K562 (cell line): ENCODE results near the gene MRPL16. TPM values are rescaled to one million over a fixed set of nuclear protein-coding genes. Genes with fewer than 3 reads are reported as not detected.

Experiments
- ATAC-seq: fragments of 200-7000 bp; cut with Tn5 transposase; 3 replicates; pipeline ENCODE4 v1.9.1; 2020; ENCODE audit warnings: moderate library complexity
- BruUV-seq: library from RNA; stranded (reverse); fragments of 400-500 nt; replicated peaks from 2 replicates; lab custom pipeline; 2021; lab: Mats Ljungman, UMichigan
- CTCF ChIA-PET: fragments of 300-600 bp; formaldehyde crosslinking; extraction: SDS; loops from one replicate; lab custom pipeline; 2021; ENCODE audit warnings: low intra/inter-chr PET ratio; lab: Yijun Ruan, JAX
- POLR2A ChIA-PET: fragments of 300-600, 350-650 bp; sonication (Branson Sonifier 250); formaldehyde crosslinking; extraction: SDS; loops from one replicate; lab custom pipeline; 2021; ENCODE audit warnings: antibody characterized with exemption, inconsistent platforms; lab: Yijun Ruan, JAX
- DNase-seq, 4 experiments: peaks; one replicate each; pipeline versions ENCODE4 v3.0.0 to v3.0.0-alpha.2; 2011 to 2018; ENCODE audit warnings: low spot score in 3 of 4, mixed read lengths in 3 of 4; ENCODE audit errors: extremely low read depth in 1 of 4
- FAIRE-seq: peaks from 2 replicates; lab custom pipeline; 2011; peaks lifted over from hg19 to GRCh38; lab: Jason Lieb, UNC
- H2AFZ ChIP-seq: 2 replicates; pipeline ENCODE4 v1.6.0; 2011; ENCODE audit warnings: low read depth, low read length, control low read depth, inconsistent platforms
- H3K27ac ChIP-seq: fragments of 200-600 bp; 3 replicates; pipeline ENCODE4 v1.8.0; 2011; ENCODE audit warnings: low read depth, mild to moderate bottlenecking, control low read depth, inconsistent platforms, low read length, moderate library complexity, mixed read lengths; ENCODE audit errors: extremely low read depth
- H3K27me3 ChIP-seq, 2 experiments: fragments of 300-600 bp in 1 of 2; 2 replicates in 1 of 2; 3 replicates in 1 of 2; pipeline versions ENCODE4 v1.6.0 to v1.8.0; 2011; ENCODE audit warnings: inconsistent platforms in 2 of 2, low read length in 2 of 2, mild to moderate bottlenecking in 1 of 2, mixed read lengths in 1 of 2, moderate library complexity in 1 of 2; ENCODE audit not compliant: control insufficient read depth in 2 of 2, insufficient read depth in 2 of 2
- H3K36me3 ChIP-seq: fragments of 300-600 bp; 3 replicates; pipeline ENCODE4 v1.8.0; 2011; ENCODE audit warnings: mild to moderate bottlenecking, low read length, inconsistent platforms; ENCODE audit not compliant: control insufficient read depth, insufficient read depth
- H3K4me1 ChIP-seq, 2 experiments: fragments of 200-600 bp in 1 of 2; replicated peaks in 1 of 2; 2 replicates in 1 of 2; 3 replicates in 1 of 2; pipeline versions ENCODE4 v1.5.1 to v1.8.0; 2011; ENCODE audit warnings: inconsistent platforms in 2 of 2, low read length in 2 of 2, mild to moderate bottlenecking in 1 of 2, mixed read lengths in 1 of 2, moderate library complexity in 1 of 2; ENCODE audit not compliant: control insufficient read depth in 2 of 2, insufficient read depth in 2 of 2
- H3K4me2 ChIP-seq: 2 replicates; pipeline ENCODE4 v1.6.1; 2011; ENCODE audit warnings: low read length, control low read depth, inconsistent platforms, mixed read lengths; ENCODE audit not compliant: insufficient read depth
- H3K4me3 ChIP-seq: fragments of 200-600 bp; sonication (generic), shearing (Covaris generic); 2 replicates; pipeline ENCODE4 v1.5.1; 2016; ENCODE audit warnings: control low read depth, inconsistent platforms
- H3K79me2 ChIP-seq: fragments of 200-600 bp; 3 replicates; pipeline ENCODE4 v1.8.0; 2011; ENCODE audit warnings: low read length, inconsistent platforms; ENCODE audit not compliant: control insufficient read depth, insufficient read depth
- H3K9ac ChIP-seq, 2 experiments: 2 replicates each; pipeline versions ENCODE4 v1.6.0 to v1.6.1; 2011; ENCODE audit warnings: low read depth in 2 of 2, low read length in 2 of 2, control low read depth in 1 of 2, inconsistent platforms in 1 of 2, mild to moderate bottlenecking in 1 of 2, mixed read lengths in 1 of 2; ENCODE audit not compliant: insufficient read depth in 1 of 2
- H3K9me1 ChIP-seq: one replicate; pipeline ENCODE4 v1.6.0; 2011; ENCODE audit warnings: inconsistent platforms, mild to moderate bottlenecking, low read length, moderate library complexity; ENCODE audit not compliant: control insufficient read depth, insufficient read depth
- H3K9me3 ChIP-seq: replicated peaks from 2 replicates; pipeline ENCODE4 v1.5.1; 2011; ENCODE audit warnings: low read depth, low read length, inconsistent platforms; ENCODE audit not compliant: control insufficient read depth, insufficient read depth
- H4K20me1 ChIP-seq: replicated peaks from 2 replicates; pipeline ENCODE4 v1.6.1; 2011; ENCODE audit warnings: low read length, inconsistent platforms, mixed read lengths; ENCODE audit not compliant: control insufficient read depth, insufficient read depth
- ATF7 ChIP-seq: fragments of 450-650 bp; IDR thresholded peaks from 2 replicates; pipeline ENCODE4 v1.7.1; 2014; ENCODE audit warnings: mild to moderate bottlenecking, moderate library complexity
- CEBPG ChIP-seq, 3 experiments: fragments of 200-800 bp in 1 of 3; sonication (Bioruptor generic) in 1 of 3; sonication (generic) in 1 of 3; formaldehyde crosslinking in 1 of 3; IDR thresholded peaks in 2 of 3; conservative IDR thresholded peaks in 1 of 3; 2 replicates each; pipeline versions ENCODE4 v1.6.1 to v1.8.0; 2016 to 2022; ENCODE audit warnings: missing compliant biosample characterization in 2 of 3, missing genetic modification characterization in 2 of 3, mild to moderate bottlenecking in 1 of 3, missing genetic modification reagents in 1 of 3
- GABPA ChIP-seq: fragments of 200-800 bp; sonication (Bioruptor generic); conservative IDR thresholded peaks from 2 replicates; pipeline ENCODE4 v1.6.1; 2016; ENCODE audit warnings: low read depth, missing genetic modification characterization, missing compliant biosample characterization
- KLF6 ChIP-seq: fragments of 250-450 bp; sonication (Bioruptor Pico); IDR thresholded peaks from 2 replicates; pipeline ENCODE4 v1.4.0; 2020; ENCODE audit warnings: mild to moderate bottlenecking, moderate library complexity, borderline replicate concordance
- NCOA2 ChIP-seq, 2 experiments: fragments of 450-650 bp; IDR thresholded peaks; 2 replicates each; pipeline ENCODE4 v1.6.1; 2018; ENCODE audit warnings: mild to moderate bottlenecking in 2 of 2, moderate library complexity in 1 of 2; ENCODE audit not compliant: partially characterized antibody in 2 of 2
- NEUROD1 ChIP-seq: fragments of 150-350 bp; IDR thresholded peaks from 2 replicates; pipeline ENCODE4 v1.6.1; 2014; ENCODE audit warnings: borderline replicate concordance, low read length, low read depth; ENCODE audit not compliant: partially characterized antibody
- NFATC3 ChIP-seq: fragments of 450-650 bp; IDR thresholded peaks from 2 replicates; pipeline ENCODE4 v1.6.1; 2017; ENCODE audit warnings: mild to moderate bottlenecking
- NR2C2 ChIP-seq, 2 experiments: fragments of 200-800 bp in 1 of 2; sonication (Bioruptor generic) in 1 of 2; sonication (generic) in 1 of 2; formaldehyde crosslinking in 1 of 2; IDR thresholded peaks; 2 replicates each; pipeline versions ENCODE4 v1.6.1 to v1.8.0; 2016 to 2022; ENCODE audit warnings: mild to moderate bottlenecking in 1 of 2, missing compliant biosample characterization in 1 of 2, missing genetic modification characterization in 1 of 2, missing genetic modification reagents in 1 of 2
- PHF21A ChIP-seq: fragments of 450-650 bp; IDR thresholded peaks from 2 replicates; pipeline ENCODE4 v1.6.1; 2017; ENCODE audit warnings: low read depth, borderline replicate concordance
- SP1 ChIP-seq: sonication (generic); formaldehyde crosslinking; IDR thresholded peaks from 2 replicates; pipeline ENCODE4 v1.8.1; 2022; ENCODE audit warnings: mild to moderate bottlenecking, missing genetic modification reagents
- TBL1XR1 ChIP-seq, 2 experiments: IDR thresholded peaks; 2 replicates each; pipeline ENCODE4 v1.6.1; 2012; ENCODE audit warnings: improper control_type of control experiment in 2 of 2, low read length in 2 of 2, mild to moderate bottlenecking in 1 of 2
- ZFP36 ChIP-seq: fragments of 150-350 bp; IDR thresholded peaks from 2 replicates; pipeline ENCODE4 v1.6.1; 2018; ENCODE audit warnings: low read length, low read depth; ENCODE audit not compliant: partially characterized antibody
- ZKSCAN1 ChIP-seq: fragments of 150-350 bp; IDR thresholded peaks from 2 replicates; pipeline ENCODE4 v1.6.1; 2016; ENCODE audit warnings: low read depth, low read length
- ZNF175 ChIP-seq: fragments of 200-800 bp; sonication (Bioruptor generic); IDR thresholded peaks from 2 replicates; pipeline ENCODE4 v1.6.1; 2016; ENCODE audit warnings: low read depth, mild to moderate bottlenecking, missing genetic modification characterization, missing compliant biosample characterization
- ZNF699 ChIP-seq: fragments of 250-450 bp; sonication (Bioruptor Pico); IDR thresholded peaks from 2 replicates; pipeline ENCODE4 v1.8.0; 2021; ENCODE audit warnings: mild to moderate bottlenecking, moderate library complexity; ENCODE audit not compliant: insufficient replicate concordance
- WGBS: fragments of 100-300 bp; shearing (Covaris generic); methylation state at CpG from one replicate; pipeline ENCODE4 v1.1.6; 2016; ENCODE audit warnings: low coverage, mixed read lengths; ENCODE audit not compliant: insufficient coverage; ENCODE audit errors: missing lambda C conversion rate; 5-methylcytosine and 5-hydroxymethylcytosine counted together
- in situ Hi-C: fragments of 300-500 bp; cut with MboI; formaldehyde crosslinking; loops from 4 replicates; pipeline ENCODE4 v1.15.0; 2018; ENCODE audit warnings: inconsistent platforms, mixed read lengths
- intact Hi-C: fragments of 100-400 bp; cut with micrococcal nuclease; formaldehyde crosslinking; loops from 2 replicates; pipeline ENCODE4 v1.14.2; 2022
- polyA plus RNA-seq, 8 experiments: library from polyadenylated mRNA; depleted of rRNA in 4 of 8; stranded (reverse) in 5 of 8; unstranded in 3 of 8; fragments of >200 nt; fragmentation: Nextera tagmentation in 2 of 8; fragmentation: Illumina TruSeq in 1 of 8; extraction: Ambion mirVana in 2 of 8; extraction: Trizol in 1 of 8; gene quantifications; 2 replicates each; pipeline versions ENCODE4 v1.2.1 to v1.2.3, GENCODE V29; 2011 to 2014; ENCODE audit warnings: inconsistent platforms in 1 of 8, missing spikeins in 1 of 8
- total RNA-seq, 7 experiments: library from RNA; depleted of rRNA in 6 of 7; stranded (reverse); fragments of >200 nt in 6 of 7; fragmentation: Illumina TruSeq in 2 of 7; extraction: Trizol in 2 of 7; gene quantifications; 2 replicates each; pipeline versions ENCODE4 v1.2.1 to v1.2.3, GENCODE V29; 2011 to 2021; ENCODE audit warnings: low replicate concordance in 1 of 7
- TF ChIP-seq, protein P1 (sequence below), 2 experiments: fragments of 250-450 bp in 1 of 2; fragments of 450-650 bp in 1 of 2; sonication (Bioruptor Pico) in 1 of 2; IDR thresholded peaks; 2 replicates each; pipeline versions ENCODE4 v1.6.1 to v1.8.0; 2016 to 2021; ENCODE audit warnings: mild to moderate bottlenecking in 2 of 2, moderate library complexity in 2 of 2, missing compliant biosample characterization in 1 of 2, missing genetic modification characterization in 1 of 2

Gene MRPL16
- total and polyA plus RNA-seq, 9 of the 15 experiments (the other 6 are each of a cell fraction or from before 2014, with no cell fraction given): 63.3 to 209 (median 157) TPM

DNA sequence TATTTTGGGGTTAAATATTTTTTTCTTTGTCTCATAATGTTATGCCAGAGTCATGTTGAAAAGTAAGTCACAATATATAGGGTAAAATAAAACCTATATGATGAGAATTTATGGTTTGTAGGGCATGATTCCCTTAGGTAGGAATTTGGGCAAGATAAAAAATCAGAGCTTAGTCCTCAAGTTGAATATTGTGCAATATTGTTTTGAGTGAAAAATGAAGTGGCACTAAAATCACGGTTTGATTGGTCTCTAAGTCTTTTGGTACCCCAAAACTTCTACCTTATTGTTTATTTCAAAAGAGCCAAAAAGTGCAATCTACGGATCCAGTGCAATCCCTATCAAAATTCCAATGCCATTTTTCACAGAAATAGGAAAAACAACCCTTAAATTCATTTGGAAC is 1.6 kb upstream of the MRPL16 start (continued):
- no peak for TF ChIP-seq CEBPG (CRISPR knock-in tag; IDR thresholded peaks at IDR 0.05)
- TF ChIP-seq CEBPG (tag; conservative IDR thresholded peaks at IDR 0.05 in 1 of 2, IDR thresholded peaks at IDR 0.05 in 1 of 2): peak; percentile 30 to 86; a peak in 2 of 4 replicates
- TF ChIP-seq, protein P1, sequence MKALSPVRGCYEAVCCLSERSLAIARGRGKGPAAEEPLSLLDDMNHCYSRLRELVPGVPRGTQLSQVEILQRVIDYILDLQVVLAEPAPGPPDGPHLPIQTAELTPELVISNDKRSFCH (CRISPR knock-in tag; IDR thresholded peaks at IDR 0.05): no peak
- TF ChIP-seq, protein P1 (tag; IDR thresholded peaks at IDR 0.05): no peak
- TF ChIP-seq ZNF699 (CRISPR knock-in tag): no peak
- TF ChIP-seq ZFP36: no peak
- TF ChIP-seq, all 486 proteins: peak for 2

DNA sequence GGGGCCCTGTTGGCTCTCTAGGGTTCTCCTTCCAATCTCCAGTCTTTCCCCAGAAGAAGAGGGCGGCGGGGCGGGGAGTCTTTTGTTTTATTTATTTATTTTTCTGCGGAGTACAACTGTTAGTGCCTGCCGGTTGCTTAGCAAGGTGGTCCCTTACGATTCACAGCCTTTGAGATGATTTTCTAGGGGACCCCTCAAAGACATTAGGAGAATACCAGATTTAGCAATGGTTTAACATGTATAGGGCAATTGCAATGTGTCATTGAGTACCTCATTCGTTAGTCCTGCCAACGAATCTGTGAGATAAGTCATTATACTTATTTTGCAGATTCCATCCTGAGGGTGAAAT is 307 bp upstream of the MRPL16 start:
- Histone ChIP-seq H3K79me2 (peaks cover 37% of the 10 kb centered on the region), H3K9me1 (no peaks in the 10 kb centered on the region), H3K27me3 (no peaks in the 10 kb centered on the region), H3K36me3 (peaks cover 34% of the 10 kb centered on the region), H3K4me2 (peak overlapping the region; percentile 92), H3K9me3 (no peaks in the 10 kb centered on the region), H4K20me1 (no peaks in the 10 kb centered on the region), H3K27ac (peak overlapping the region; percentile 94), H3K4me3 (peak overlapping the region; percentile 98), H3K4me1 (peaks cover 7 to 15% of the 10 kb centered on the region in 2 experiments; a peak in 4 of 5 replicates), H3K9ac (peak overlapping the region; percentile 97 to 100; a peak in 3 of 4 replicates), H2AFZ (peak overlapping the region; percentile 96)
- FAIRE-seq (no peak), ATAC-seq (no peak), DNase-seq (no peak)
- ChIA-PET POLR2A (interaction anchor here (0.8 to 2.0 kb wide), 2 partner anchors 10 to 56 kb away, joined by 3 to 12 read pairs; partner anchors contain the start of gene STX3), CTCF (interaction anchor here (0.6 to 1.2 kb wide), 2 partner anchors 57 to 307 kb away, joined by 3 to 6 read pairs; no protein-coding TSS in a partner anchor)
- intact Hi-C loops: loop anchor here (5.0 to 10.0 kb wide), 2 partner anchors 381 to 524 kb away; no protein-coding TSS in a partner anchor
- in situ Hi-C loops: no loop called here
- WGBS: 3% methylated on average over 8 of the region's 8 CpGs
- BruUV-seq: no TSS peak
- TF ChIP-seq NEUROD1: no peak
- TF ChIP-seq GABPA (tag): peak; percentile 66
- peak in 1 of 2 experiments; percentile 68 for TF ChIP-seq NCOA2 (IDR thresholded peaks at IDR 0.05; ENCODE audit: partially characterized antibody in 2 of 2)
- TF ChIP-seq ZNF175 (CRISPR knock-in tag): 0 out of 2 replicates have a peak, but pooled peaks have one; percentile 16
- TF ChIP-seq PHF21A: 0 out of 2 replicates have a peak, but pooled peaks have one; percentile 49
- no peak for TF ChIP-seq TBL1XR1 (IDR thresholded peaks at IDR 0.05; ENCODE audit: low read length in 2 of 2)
- TF ChIP-seq NR2C2 (CRISPR knock-in tag; IDR thresholded peaks at IDR 0.05): no peak
- TF ChIP-seq NR2C2 (tag; IDR thresholded peaks at IDR 0.05): peak; percentile 66
- peak; percentile 9; the same call in 1 of the 2 replicates for TF ChIP-seq SP1 (CRISPR knock-in tag)
- no peak for TF ChIP-seq ZKSCAN1
- 0 out of 2 replicates have a peak, but pooled peaks have one; percentile 13 for TF ChIP-seq NFATC3
- TF ChIP-seq KLF6 (CRISPR knock-in tag): no peak
- peak; percentile 13; the same call in 1 of the 2 replicates for TF ChIP-seq ATF7
